GM23248 (cell line): Measurements from ENCODE around the gene EPGN. TPM values are rescaled to one million over a fixed set of nuclear protein-coding genes. Genes with fewer than 3 reads are reported as not detected.

Experiments
- DNase-seq: peaks from one replicate; pipeline ENCODE4 v3.0.0-alpha.2; 2015
- H2AFZ ChIP-seq: fragments of 200-600 bp; sonication (generic); 2 replicates; pipeline ENCODE4 v1.6.1; 2016; ENCODE audit warnings: antibody characterized with exemption
- H3F3A ChIP-seq: fragments of 200-600 bp; sonication (generic); 2 replicates; pipeline ENCODE4 v1.6.1; 2016; ENCODE audit warnings: mild to moderate bottlenecking, antibody characterized with exemption, mixed run types; ENCODE audit not compliant: insufficient read depth
- H3K27ac ChIP-seq: fragments of 200-600 bp; sonication (generic); 2 replicates; pipeline ENCODE4 v1.5.1; 2016; ENCODE audit warnings: mild to moderate bottlenecking
- H3K27me3 ChIP-seq: fragments of 200-600 bp; sonication (generic); replicated peaks from 2 replicates; pipeline ENCODE4 v1.6.1; 2016; ENCODE audit warnings: mild to moderate bottlenecking; ENCODE audit not compliant: insufficient read depth
- H3K36me3 ChIP-seq: fragments of 200-600 bp; sonication (generic); 2 replicates; pipeline ENCODE4 v1.6.1; 2016; ENCODE audit warnings: low read depth, mild to moderate bottlenecking
- H3K4me1 ChIP-seq: fragments of 200-600 bp; sonication (generic); 2 replicates; pipeline ENCODE4 v1.6.1; 2016; ENCODE audit warnings: mild to moderate bottlenecking; ENCODE audit not compliant: insufficient read depth
- H3K4me2 ChIP-seq: fragments of 200-600 bp; sonication (generic); one replicate; pipeline ENCODE4 v1.6.1; 2016; ENCODE audit warnings: mild to moderate bottlenecking; ENCODE audit not compliant: unreplicated experiment
- H3K4me3 ChIP-seq: fragments of 200-600 bp; sonication (generic); 2 replicates; pipeline ENCODE4 v1.5.1; 2016; ENCODE audit warnings: mild to moderate bottlenecking
- H3K79me2 ChIP-seq: fragments of 200-600 bp; sonication (generic); 2 replicates; pipeline ENCODE4 v1.6.1; 2016; ENCODE audit warnings: mild to moderate bottlenecking; ENCODE audit not compliant: insufficient read depth
- H3K9ac ChIP-seq: fragments of 200-600 bp; sonication (generic); 2 replicates; pipeline ENCODE4 v1.6.1; 2016; ENCODE audit warnings: mild to moderate bottlenecking
- H3K9me2 ChIP-seq: fragments of 200-600 bp; sonication (generic); 2 replicates; pipeline ENCODE4 v1.6.1; 2016; ENCODE audit warnings: mixed run types, mild to moderate bottlenecking, moderate library complexity; ENCODE audit not compliant: insufficient read depth
- H3K9me3 ChIP-seq: fragments of 200-600 bp; sonication (generic); one replicate; pipeline ENCODE4 v1.6.1; 2017; ENCODE audit warnings: low read depth
- H4K20me1 ChIP-seq: fragments of 200-600 bp; sonication (generic); 2 replicates; pipeline ENCODE4 v1.6.0; 2016; ENCODE audit not compliant: insufficient read depth
- EZH2 ChIP-seq: fragments of 200-600 bp; sonication (generic); IDR thresholded peaks from 2 replicates; pipeline ENCODE4 v1.6.1; 2018; ENCODE audit warnings: antibody characterized with exemption, mild to moderate bottlenecking; ENCODE audit not compliant: insufficient read depth, poor library complexity, severe bottlenecking
- EZH2phosphoT487 ChIP-seq: fragments of 200-600 bp; sonication (generic); IDR thresholded peaks from 2 replicates; pipeline ENCODE4 v1.6.1; 2018; ENCODE audit warnings: antibody characterized with exemption, moderate library complexity, mild to moderate bottlenecking, low read depth; ENCODE audit not compliant: insufficient read depth
- WGBS, 2 experiments: methylation state at CpG; one replicate each; pipeline ENCODE4 v1.1.6; 2015 to 2017; ENCODE audit warnings: low lambda C conversion rate in 2 of 2, low coverage in 1 of 2; ENCODE audit errors: missing lambda C conversion rate in 2 of 2; 5-methylcytosine and 5-hydroxymethylcytosine counted together
- in situ Hi-C: fragments of 300-500 bp; cut with MboI; formaldehyde crosslinking; loops from 2 replicates; pipeline ENCODE4 v1.15.0; 2020
- polyA plus RNA-seq: library from polyadenylated mRNA; unstranded; fragments of >200 nt; fragmentation: Nextera tagmentation; extraction: Ambion mirVana; gene quantifications from 2 replicates; pipeline ENCODE4 v1.2.1, GENCODE V29; 2016
- total RNA-seq: library from RNA; depleted of rRNA; stranded (reverse); fragments of >200 nt; shearing (Covaris generic); gene quantifications from 2 replicates; pipeline ENCODE4 v1.2.3, GENCODE V29; 2014

Gene EPGN
- total and polyA plus RNA-seq, 2 experiments from 2014 or later, result 0.46 to 0.86 TPM

GRCh38 chr4:74291471-74291870, 16.8 kb upstream of the EPGN start:
- Histone ChIP-seq H3K4me2 (no peak overlapping the region), H3K4me3 (no peak overlapping the region), H3K9me2 (no peaks in the 10 kb centered on the region), H3K36me3 (no peaks in the 10 kb centered on the region), H4K20me1 (no peaks in the 10 kb centered on the region), H3K79me2 (no peaks in the 10 kb centered on the region), H3F3A (no peaks in the 10 kb centered on the region), H3K9ac (no peak overlapping the region), H2AFZ (no peak overlapping the region), H3K9me3 (no peaks in the 10 kb centered on the region), H3K27me3 (no peaks in the 10 kb centered on the region), H3K4me1 (no peaks in the 10 kb centered on the region), H3K27ac (no peak overlapping the region)
- no peak for DNase-seq
- no peak for TF ChIP-seq EZH2phosphoT487
- no peak for TF ChIP-seq EZH2
- in situ Hi-C loops, result no loop called here
- 92 to 94% methylated on average over 1 of the region's 1 CpG for WGBS, 2 experiments

- DNase-seq, result no peak
These were observed 16.0 kb upstream of the EPGN start for GRCh38 chr4:74292111-74292870.

GRCh38 chr4:74293558-74293957, 14.7 kb upstream of the EPGN start:
- no peaks in the 10 kb centered on the region for H3K36me3 ChIP-seq
- no peak overlapping the region for H2AFZ ChIP-seq
- no peaks in the 10 kb centered on the region for H3K9me2 ChIP-seq
- H3K9me3 ChIP-seq, result no peaks in the 10 kb centered on the region
- no peaks in the 10 kb centered on the region for H3F3A ChIP-seq
- H3K4me3 ChIP-seq, result no peak overlapping the region
- H4K20me1 ChIP-seq, result no peaks in the 10 kb centered on the region
- no peak for DNase-seq
- TF ChIP-seq EZH2phosphoT487 (no peak), EZH2 (no peak)
- WGBS, 2 experiments, result 83 to 90% methylated on average over 2 of the region's 2 CpGs
- in situ Hi-C loops, result no loop called here
- no peaks in the 10 kb centered on the region for H3K79me2 ChIP-seq
- no peak overlapping the region for H3K9ac ChIP-seq
- no peak overlapping the region for H3K4me2 ChIP-seq
- H3K27ac ChIP-seq, result no peak overlapping the region
- no peaks in the 10 kb centered on the region for H3K27me3 ChIP-seq
- no peaks in the 10 kb centered on the region for H3K4me1 ChIP-seq

More at GRCh38 chr4:74292111-74292870, 16.0 kb upstream of the EPGN start:
- Histone ChIP-seq H2AFZ (no peak overlapping the region), H3K9me3 (no peaks in the 10 kb centered on the region), H3K27me3 (no peaks in the 10 kb centered on the region), H4K20me1 (no peaks in the 10 kb centered on the region), H3K36me3 (no peaks in the 10 kb centered on the region), H3F3A (no peaks in the 10 kb centered on the region), H3K9me2 (no peaks in the 10 kb centered on the region), H3K4me2 (no peak overlapping the region), H3K27ac (no peak overlapping the region), H3K79me2 (no peaks in the 10 kb centered on the region), H3K4me3 (no peak overlapping the region), H3K4me1 (no peaks in the 10 kb centered on the region), H3K9ac (no peak overlapping the region)
- in situ Hi-C loops, result no loop called here
- TF ChIP-seq EZH2 (no peak), EZH2phosphoT487 (no peak)

GRCh38 chr4:74294681-74295080, 13.6 kb upstream of the EPGN start:
- Histone ChIP-seq H3K4me3 (no peak overlapping the region), H3K79me2 (no peaks in the 10 kb centered on the region), H2AFZ (no peak overlapping the region), H3K9me3 (no peaks in the 10 kb centered on the region), H3K4me1 (no peaks in the 10 kb centered on the region), H3K4me2 (no peak overlapping the region), H3K9ac (no peak overlapping the region), H3K9me2 (no peaks in the 10 kb centered on the region), H4K20me1 (no peaks in the 10 kb centered on the region), H3K27me3 (no peaks in the 10 kb centered on the region), H3F3A (no peaks in the 10 kb centered on the region), H3K36me3 (no peaks in the 10 kb centered on the region), H3K27ac (no peak overlapping the region)
- WGBS, 2 experiments, result 71 to 79% methylated on average over 1 of the region's 1 CpG
- in situ Hi-C loops, result no loop called here
- TF ChIP-seq EZH2phosphoT487 (no peak), EZH2 (no peak)
- no peak for DNase-seq

- Histone ChIP-seq H3K9ac (no peak overlapping the region), H3K9me3 (no peaks in the 10 kb centered on the region), H3K4me2 (no peak overlapping the region), H3K79me2 (no peaks in the 10 kb centered on the region), H3F3A (no peaks in the 10 kb centered on the region), H3K36me3 (no peaks in the 10 kb centered on the region), H3K27ac (no peak overlapping the region), H3K9me2 (no peaks in the 10 kb centered on the region), H3K27me3 (no peaks in the 10 kb centered on the region), H3K4me3 (no peak overlapping the region), H2AFZ (no peak overlapping the region), H4K20me1 (no peaks in the 10 kb centered on the region), H3K4me1 (no peaks in the 10 kb centered on the region)
- TF ChIP-seq EZH2 (no peak), EZH2phosphoT487 (no peak)
- DNase-seq, result no peak
- WGBS, 2 experiments, result 93 to 96% methylated on average over 1 of the region's 1 CpG
- in situ Hi-C loops, result no loop called here
These were observed 10.7 kb upstream of the EPGN start for GRCh38 chr4:74297539-74297938.
